K562 (cell line): Measurements from ENCODE around the gene ZMIZ1. TPM values are rescaled to one million over a fixed set of nuclear protein-coding genes. Genes with fewer than 3 reads are reported as not detected.
A peak's percentile ranks its signal among the peaks of the same experiment; 100 is the strongest.

Experiments used
- ATAC-seq: fragments of 200-7000 bp; cut with Tn5 transposase; 3 replicates; pipeline ENCODE4 v1.9.1; 2020; ENCODE audit warnings: moderate library complexity
- BruUV-seq: library from RNA; stranded (reverse); fragments of 400-500 nt; replicated peaks from 2 replicates; lab custom pipeline; 2021; lab: Mats Ljungman, UMichigan
- CTCF ChIA-PET: fragments of 300-600 bp; formaldehyde crosslinking; extraction: SDS; loops from one replicate; lab custom pipeline; 2021; ENCODE audit warnings: low intra/inter-chr PET ratio; lab: Yijun Ruan, JAX
- POLR2A ChIA-PET: fragments of 300-600, 350-650 bp; sonication (Branson Sonifier 250); formaldehyde crosslinking; extraction: SDS; loops from one replicate; lab custom pipeline; 2021; ENCODE audit warnings: antibody characterized with exemption, inconsistent platforms; lab: Yijun Ruan, JAX
- DNase-seq, 4 experiments: peaks; one replicate each; pipeline versions ENCODE4 v3.0.0 to v3.0.0-alpha.2; 2011 to 2018; ENCODE audit warnings: low spot score in 3 of 4, mixed read lengths in 3 of 4; ENCODE audit errors: extremely low read depth in 1 of 4
- FAIRE-seq: peaks from 2 replicates; lab custom pipeline; 2011; peaks lifted over from hg19 to GRCh38; lab: Jason Lieb, UNC
- H2AFZ ChIP-seq: 2 replicates; pipeline ENCODE4 v1.6.0; 2011; ENCODE audit warnings: low read depth, low read length, control low read depth, inconsistent platforms
- H3K27ac ChIP-seq: fragments of 200-600 bp; 3 replicates; pipeline ENCODE4 v1.8.0; 2011; ENCODE audit warnings: low read depth, mild to moderate bottlenecking, control low read depth, inconsistent platforms, low read length, moderate library complexity, mixed read lengths; ENCODE audit errors: extremely low read depth
- H3K27me3 ChIP-seq, 2 experiments: fragments of 300-600 bp in 1 of 2; 2 replicates in 1 of 2; 3 replicates in 1 of 2; pipeline versions ENCODE4 v1.6.0 to v1.8.0; 2011; ENCODE audit warnings: inconsistent platforms in 2 of 2, low read length in 2 of 2, mild to moderate bottlenecking in 1 of 2, mixed read lengths in 1 of 2, moderate library complexity in 1 of 2; ENCODE audit not compliant: control insufficient read depth in 2 of 2, insufficient read depth in 2 of 2
- H3K36me3 ChIP-seq: fragments of 300-600 bp; 3 replicates; pipeline ENCODE4 v1.8.0; 2011; ENCODE audit warnings: mild to moderate bottlenecking, low read length, inconsistent platforms; ENCODE audit not compliant: control insufficient read depth, insufficient read depth
- H3K4me1 ChIP-seq, 2 experiments: fragments of 200-600 bp in 1 of 2; replicated peaks in 1 of 2; 2 replicates in 1 of 2; 3 replicates in 1 of 2; pipeline versions ENCODE4 v1.5.1 to v1.8.0; 2011; ENCODE audit warnings: inconsistent platforms in 2 of 2, low read length in 2 of 2, mild to moderate bottlenecking in 1 of 2, mixed read lengths in 1 of 2, moderate library complexity in 1 of 2; ENCODE audit not compliant: control insufficient read depth in 2 of 2, insufficient read depth in 2 of 2
- H3K4me2 ChIP-seq: 2 replicates; pipeline ENCODE4 v1.6.1; 2011; ENCODE audit warnings: low read length, control low read depth, inconsistent platforms, mixed read lengths; ENCODE audit not compliant: insufficient read depth
- H3K4me3 ChIP-seq: fragments of 200-600 bp; sonication (generic), shearing (Covaris generic); 2 replicates; pipeline ENCODE4 v1.5.1; 2016; ENCODE audit warnings: control low read depth, inconsistent platforms
- H3K79me2 ChIP-seq: fragments of 200-600 bp; 3 replicates; pipeline ENCODE4 v1.8.0; 2011; ENCODE audit warnings: low read length, inconsistent platforms; ENCODE audit not compliant: control insufficient read depth, insufficient read depth
- H3K9ac ChIP-seq, 2 experiments: 2 replicates each; pipeline versions ENCODE4 v1.6.0 to v1.6.1; 2011; ENCODE audit warnings: low read depth in 2 of 2, low read length in 2 of 2, control low read depth in 1 of 2, inconsistent platforms in 1 of 2, mild to moderate bottlenecking in 1 of 2, mixed read lengths in 1 of 2; ENCODE audit not compliant: insufficient read depth in 1 of 2
- H3K9me1 ChIP-seq: one replicate; pipeline ENCODE4 v1.6.0; 2011; ENCODE audit warnings: inconsistent platforms, mild to moderate bottlenecking, low read length, moderate library complexity; ENCODE audit not compliant: control insufficient read depth, insufficient read depth
- H3K9me3 ChIP-seq: replicated peaks from 2 replicates; pipeline ENCODE4 v1.5.1; 2011; ENCODE audit warnings: low read depth, low read length, inconsistent platforms; ENCODE audit not compliant: control insufficient read depth, insufficient read depth
- H4K20me1 ChIP-seq: replicated peaks from 2 replicates; pipeline ENCODE4 v1.6.1; 2011; ENCODE audit warnings: low read length, inconsistent platforms, mixed read lengths; ENCODE audit not compliant: control insufficient read depth, insufficient read depth
- CBX8 ChIP-seq: fragments of 200-600 bp; sonication (generic); IDR thresholded peaks from 2 replicates; pipeline ENCODE4 v1.6.1; 2012; ENCODE audit warnings: borderline replicate concordance, mixed run types, low read depth, mild to moderate bottlenecking, moderate library complexity, mixed read lengths, low read length, control low read depth, inconsistent platforms; ENCODE audit not compliant: poor library complexity, severe bottlenecking; ENCODE audit errors: extremely low read depth
- EZH2 ChIP-seq: IDR thresholded peaks from 2 replicates; pipeline ENCODE4 v1.6.1; 2012; ENCODE audit warnings: low read depth, mild to moderate bottlenecking, inconsistent platforms, low read length, borderline replicate concordance
- MBD1 ChIP-seq: fragments of 250-450 bp; sonication (Bioruptor Pico); IDR thresholded peaks from 2 replicates; pipeline ENCODE4 v1.8.0; 2022; ENCODE audit warnings: inconsistent platforms
- RERE ChIP-seq: sonication (generic); formaldehyde crosslinking; IDR thresholded peaks from 2 replicates; pipeline ENCODE4 v1.8.0; 2023; ENCODE audit warnings: missing genetic modification reagents, mild to moderate bottlenecking, borderline replicate concordance
- WGBS: fragments of 100-300 bp; shearing (Covaris generic); methylation state at CpG from one replicate; pipeline ENCODE4 v1.1.6; 2016; ENCODE audit warnings: low coverage, mixed read lengths; ENCODE audit not compliant: insufficient coverage; ENCODE audit errors: missing lambda C conversion rate; 5-methylcytosine and 5-hydroxymethylcytosine counted together
- in situ Hi-C: fragments of 300-500 bp; cut with MboI; formaldehyde crosslinking; loops from 4 replicates; pipeline ENCODE4 v1.15.0; 2018; ENCODE audit warnings: inconsistent platforms, mixed read lengths
- intact Hi-C: fragments of 100-400 bp; cut with micrococcal nuclease; formaldehyde crosslinking; loops from 2 replicates; pipeline ENCODE4 v1.14.2; 2022
- polyA plus RNA-seq, 8 experiments: library from polyadenylated mRNA; depleted of rRNA in 4 of 8; stranded (reverse) in 5 of 8; unstranded in 3 of 8; fragments of >200 nt; fragmentation: Nextera tagmentation in 2 of 8; fragmentation: Illumina TruSeq in 1 of 8; extraction: Ambion mirVana in 2 of 8; extraction: Trizol in 1 of 8; gene quantifications; 2 replicates each; pipeline versions ENCODE4 v1.2.1 to v1.2.3, GENCODE V29; 2011 to 2014; ENCODE audit warnings: inconsistent platforms in 1 of 8, missing spikeins in 1 of 8
- total RNA-seq, 7 experiments: library from RNA; depleted of rRNA in 6 of 7; stranded (reverse); fragments of >200 nt in 6 of 7; fragmentation: Illumina TruSeq in 2 of 7; extraction: Trizol in 2 of 7; gene quantifications; 2 replicates each; pipeline versions ENCODE4 v1.2.1 to v1.2.3, GENCODE V29; 2011 to 2021; ENCODE audit warnings: low replicate concordance in 1 of 7
- TF ChIP-seq, protein P1 (sequence below): fragments of 450-650 bp; formaldehyde crosslinking; IDR thresholded peaks from 2 replicates; pipeline ENCODE4 v1.4.0; 2020; ENCODE audit warnings: mild to moderate bottlenecking, moderate library complexity
- TF ChIP-seq, protein P2 (sequence below), 2 experiments: fragments of 450-650 bp in 1 of 2; IDR thresholded peaks; 2 replicates each; pipeline ENCODE4 v1.6.1; 2011 to 2017; ENCODE audit warnings: low read depth in 2 of 2, antibody characterized with exemption in 1 of 2, borderline replicate concordance in 1 of 2, low read length in 1 of 2, mild to moderate bottlenecking in 1 of 2, mixed read lengths in 1 of 2; ENCODE audit not compliant: control insufficient read depth in 1 of 2

Gene ZMIZ1
- total and polyA plus RNA-seq, 9 of the 15 experiments (the other 6 are each of a cell fraction or from before 2014, with no cell fraction given): 1.0 to 37.3 (median 4.3) TPM

- Histone ChIP-seq H3K79me2 (no peaks in the 10 kb centered on the region), H3K36me3 (peaks cover 48% of the 10 kb centered on the region; the same call in 2 of the 3 replicates), H3K9me3 (no peaks in the 10 kb centered on the region), H3K27ac (no peak overlapping the region), H4K20me1 (peaks cover 7% of the 10 kb centered on the region), H3K9me1 (peaks cover 9% of the 10 kb centered on the region), H2AFZ (no peak overlapping the region), H3K4me1 (peaks cover 0 to 2% of the 10 kb centered on the region in 2 experiments; a peak in 1 of 5 replicates), H3K4me2 (no peak overlapping the region), H3K4me3 (no peak overlapping the region), H3K9ac (0 out of 4 replicates have a peak overlapping the region, but pooled peaks of 1 of the 2 experiments have one; percentile 40), H3K27me3 (no peaks in the 10 kb centered on the region)
- in situ Hi-C loops: no loop called here
- DNase-seq (no peak), ATAC-seq (no peak), FAIRE-seq (peak; percentile 26)
- POLR2A ChIA-PET: interaction anchor here (0.6 kb wide), 1 partner anchor 12 kb away, joined by 3 read pairs; no protein-coding TSS in a partner anchor
- BruUV-seq: no TSS peak
- CTCF ChIA-PET: no interaction called here
- WGBS: 87% methylated on average over 12 of the region's 13 CpGs
- intact Hi-C loops: no loop called here
- TF ChIP-seq, protein P1, sequence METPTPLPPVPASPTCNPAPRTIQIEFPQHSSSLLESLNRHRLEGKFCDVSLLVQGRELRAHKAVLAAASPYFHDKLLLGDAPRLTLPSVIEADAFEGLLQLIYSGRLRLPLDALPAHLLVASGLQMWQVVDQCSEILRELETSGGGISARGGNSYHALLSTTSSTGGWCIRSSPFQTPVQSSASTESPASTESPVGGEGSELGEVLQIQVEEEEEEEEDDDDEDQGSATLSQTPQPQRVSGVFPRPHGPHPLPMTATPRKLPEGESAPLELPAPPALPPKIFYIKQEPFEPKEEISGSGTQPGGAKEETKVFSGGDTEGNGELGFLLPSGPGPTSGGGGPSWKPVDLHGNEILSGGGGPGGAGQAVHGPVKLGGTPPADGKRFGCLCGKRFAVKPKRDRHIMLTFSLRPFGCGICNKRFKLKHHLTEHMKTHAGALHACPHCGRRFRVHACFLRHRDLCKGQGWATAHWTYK (CRISPR knock-in tag): no peak
- TF ChIP-seq CBX8: no peak
- TF ChIP-seq EZH2: no peak
- TF ChIP-seq, protein P2, sequence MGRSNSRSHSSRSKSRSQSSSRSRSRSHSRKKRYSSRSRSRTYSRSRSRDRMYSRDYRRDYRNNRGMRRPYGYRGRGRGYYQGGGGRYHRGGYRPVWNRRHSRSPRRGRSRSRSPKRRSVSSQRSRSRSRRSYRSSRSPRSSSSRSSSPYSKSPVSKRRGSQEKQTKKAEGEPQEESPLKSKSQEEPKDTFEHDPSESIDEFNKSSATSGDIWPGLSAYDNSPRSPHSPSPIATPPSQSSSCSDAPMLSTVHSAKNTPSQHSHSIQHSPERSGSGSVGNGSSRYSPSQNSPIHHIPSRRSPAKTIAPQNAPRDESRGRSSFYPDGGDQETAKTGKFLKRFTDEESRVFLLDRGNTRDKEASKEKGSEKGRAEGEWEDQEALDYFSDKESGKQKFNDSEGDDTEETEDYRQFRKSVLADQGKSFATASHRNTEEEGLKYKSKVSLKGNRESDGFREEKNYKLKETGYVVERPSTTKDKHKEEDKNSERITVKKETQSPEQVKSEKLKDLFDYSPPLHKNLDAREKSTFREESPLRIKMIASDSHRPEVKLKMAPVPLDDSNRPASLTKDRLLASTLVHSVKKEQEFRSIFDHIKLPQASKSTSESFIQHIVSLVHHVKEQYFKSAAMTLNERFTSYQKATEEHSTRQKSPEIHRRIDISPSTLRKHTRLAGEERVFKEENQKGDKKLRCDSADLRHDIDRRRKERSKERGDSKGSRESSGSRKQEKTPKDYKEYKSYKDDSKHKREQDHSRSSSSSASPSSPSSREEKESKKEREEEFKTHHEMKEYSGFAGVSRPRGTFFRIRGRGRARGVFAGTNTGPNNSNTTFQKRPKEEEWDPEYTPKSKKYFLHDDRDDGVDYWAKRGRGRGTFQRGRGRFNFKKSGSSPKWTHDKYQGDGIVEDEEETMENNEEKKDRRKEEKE (IDR thresholded peaks at IDR 0.05; ENCODE audit: borderline replicate concordance in 1 of 2, control insufficient read depth in 1 of 2, low read depth in 2 of 2, low read length in 1 of 2): no peak
- no peak for TF ChIP-seq RERE (CRISPR knock-in tag)
- no peak for TF ChIP-seq MBD1 (CRISPR knock-in tag)
These were observed 137.7 kb downstream of the ZMIZ1 start for GRCh38 chr10:79206300-79207095.
